Activated CD4-positive, alpha-beta memory T cell treated with anti-CD3 and anti-CD28 coated beads, Interleukin-2, amount 10 ng/mL, durations not matched to agents 7 days and 5 days (primary cell): Measurements from ENCODE around the gene SLCO6A1. TPM values are rescaled to one million over a fixed set of nuclear protein-coding genes. Genes with fewer than 3 reads are reported as not detected.

Source experiments
- CTCF ChIA-PET: fragments of 350-600 bp; sonication (Branson Sonifier 250); formaldehyde crosslinking; loops from one replicate; lab custom pipeline; 2021; ENCODE audit warnings: antibody characterized with exemption, inconsistent platforms; lab: Charles Lee
- POLR2A ChIA-PET: fragments of 350-600 bp; sonication (Branson Sonifier 250); formaldehyde crosslinking; loops from one replicate; lab custom pipeline; 2021; ENCODE audit warnings: antibody characterized with exemption; lab: Charles Lee
- DNase-seq: peaks from one replicate; pipeline ENCODE4 v3.0.0-alpha.2; 2020
- H3K27ac Mint-ChIP-seq: one replicate; pipeline ENCODE4 v1.8.0; 2021; ENCODE audit warnings: mild to moderate bottlenecking, mixed read lengths
- H3K27me3 Mint-ChIP-seq: one replicate; pipeline ENCODE4 v1.8.0; 2021; ENCODE audit warnings: mixed read lengths
- H3K36me3 Mint-ChIP-seq: one replicate; pipeline ENCODE4 v1.8.0; 2021; ENCODE audit warnings: low read depth, mixed read lengths
- H3K4me1 Mint-ChIP-seq: one replicate; pipeline ENCODE4 v1.8.0; 2021; ENCODE audit warnings: mixed read lengths
- H3K4me3 Mint-ChIP-seq: one replicate; pipeline ENCODE4 v1.8.0; 2021; ENCODE audit warnings: mild to moderate bottlenecking, mixed read lengths
- H3K9me3 Mint-ChIP-seq: one replicate; pipeline ENCODE4 v1.8.0; 2021; ENCODE audit warnings: mixed read lengths
- total RNA-seq, 2 experiments: library from RNA; stranded (reverse); gene quantifications; one replicate each; pipeline ENCODE4 v1.2.3, GENCODE V29; 2021

The SLCO6A1 gene, protein sequence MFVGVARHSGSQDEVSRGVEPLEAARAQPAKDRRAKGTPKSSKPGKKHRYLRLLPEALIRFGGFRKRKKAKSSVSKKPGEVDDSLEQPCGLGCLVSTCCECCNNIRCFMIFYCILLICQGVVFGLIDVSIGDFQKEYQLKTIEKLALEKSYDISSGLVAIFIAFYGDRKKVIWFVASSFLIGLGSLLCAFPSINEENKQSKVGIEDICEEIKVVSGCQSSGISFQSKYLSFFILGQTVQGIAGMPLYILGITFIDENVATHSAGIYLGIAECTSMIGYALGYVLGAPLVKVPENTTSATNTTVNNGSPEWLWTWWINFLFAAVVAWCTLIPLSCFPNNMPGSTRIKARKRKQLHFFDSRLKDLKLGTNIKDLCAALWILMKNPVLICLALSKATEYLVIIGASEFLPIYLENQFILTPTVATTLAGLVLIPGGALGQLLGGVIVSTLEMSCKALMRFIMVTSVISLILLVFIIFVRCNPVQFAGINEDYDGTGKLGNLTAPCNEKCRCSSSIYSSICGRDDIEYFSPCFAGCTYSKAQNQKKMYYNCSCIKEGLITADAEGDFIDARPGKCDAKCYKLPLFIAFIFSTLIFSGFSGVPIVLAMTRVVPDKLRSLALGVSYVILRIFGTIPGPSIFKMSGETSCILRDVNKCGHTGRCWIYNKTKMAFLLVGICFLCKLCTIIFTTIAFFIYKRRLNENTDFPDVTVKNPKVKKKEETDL
- not detected for total RNA-seq

DNA sequence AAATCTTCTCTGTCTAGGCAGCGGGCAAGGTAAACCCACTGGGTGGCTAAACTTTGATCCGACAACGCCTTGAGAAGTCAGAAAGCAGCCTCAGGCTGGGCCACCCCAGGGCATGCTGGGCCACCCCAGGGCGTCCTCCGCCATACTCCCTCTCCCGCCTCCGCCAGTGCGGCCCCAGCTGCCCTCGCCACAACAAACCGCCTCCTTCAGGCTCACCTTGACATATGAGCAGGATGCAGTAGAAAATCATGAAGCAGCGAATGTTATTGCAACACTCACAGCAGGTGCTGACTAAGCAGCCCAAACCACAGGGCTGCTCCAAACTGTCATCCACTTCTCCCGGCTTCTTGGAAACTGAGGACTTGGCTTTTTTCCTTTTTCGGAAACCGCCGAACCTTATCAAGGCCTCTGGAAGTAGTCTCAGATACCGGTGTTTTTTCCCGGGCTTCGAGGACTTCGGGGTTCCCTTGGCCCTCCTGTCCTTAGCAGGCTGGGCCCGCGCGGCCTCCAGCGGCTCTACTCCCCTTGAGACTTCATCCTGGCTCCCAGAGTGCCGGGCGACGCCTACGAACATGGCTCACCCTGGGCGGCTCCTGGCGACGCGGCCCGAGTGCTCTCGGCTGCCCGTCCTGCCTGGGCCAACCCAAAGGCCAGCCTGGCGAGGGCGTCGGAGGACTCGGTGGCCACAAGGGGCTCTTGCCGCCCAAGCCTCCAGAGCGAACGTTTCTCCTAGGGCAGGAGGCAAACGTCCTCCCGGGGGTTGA lies at the start of gene SLCO6A1:
SLCO6A1 (minus strand) TSS at position 731 of the 764 bp plus-strand sequence; CDS start at position 574, 157 bp downstream.
- Mint-ChIP-seq H3K4me1 (no peaks in the 10 kb centered on the region), H3K36me3 (no peaks in the 10 kb centered on the region), H3K4me3 (no peak within 1 kb of the TSS), H3K27ac (no peak within 1 kb of the TSS), H3K27me3 (no peaks in the 10 kb centered on the region), H3K9me3 (no peaks in the 10 kb centered on the region)
- no peak for DNase-seq
- ChIA-PET POLR2A (no interaction called here), CTCF (no interaction called here)

DNA sequence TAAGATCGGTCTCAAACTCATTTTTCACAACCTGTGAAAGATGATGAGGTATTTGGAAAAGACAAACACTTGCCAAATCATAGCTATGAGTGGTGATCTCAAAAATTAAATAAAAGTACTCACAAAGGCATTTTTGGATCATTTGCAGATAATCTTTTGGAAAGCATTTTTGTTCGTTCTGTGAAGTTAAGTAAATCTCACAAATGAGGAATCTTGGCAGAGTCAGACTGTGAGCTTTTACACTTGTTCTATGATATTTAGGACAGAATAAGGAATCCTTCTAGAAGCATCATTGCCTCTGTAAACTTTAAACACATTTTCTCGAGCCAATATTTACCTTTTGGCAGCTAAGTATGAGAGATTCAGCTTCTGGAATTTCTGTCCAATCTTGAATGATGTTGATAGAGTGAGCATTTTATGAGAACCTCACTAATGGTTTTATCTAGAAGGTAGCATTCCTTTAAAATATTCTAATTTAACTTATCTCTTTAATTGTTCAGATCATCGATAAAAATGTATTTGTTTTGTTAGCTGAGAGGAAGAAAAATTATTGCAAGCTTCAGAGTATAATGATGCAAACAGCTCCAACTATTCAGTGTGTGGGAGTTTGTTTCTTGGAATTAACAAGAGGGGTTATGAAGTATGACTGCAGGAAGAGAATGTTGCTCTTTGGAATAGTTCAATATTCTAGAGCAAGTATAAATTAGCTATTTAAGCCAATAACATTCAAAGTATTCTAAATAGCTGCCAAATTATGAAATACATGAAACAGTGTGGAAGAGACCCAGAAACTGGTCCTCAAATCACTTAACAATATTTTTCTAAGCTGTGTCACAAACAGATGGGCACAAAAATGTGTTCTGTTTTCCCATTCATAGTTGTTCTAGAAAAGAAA lies 48.6 kb upstream of the SLCO6A1 start:
- Mint-ChIP-seq H3K27me3 (peaks cover 6% of the 10 kb centered on the region), H3K9me3 (no peaks in the 10 kb centered on the region), H3K27ac (no peak overlapping the region), H3K4me1 (no peaks in the 10 kb centered on the region), H3K36me3 (no peaks in the 10 kb centered on the region), H3K4me3 (no peak overlapping the region)
- no peak for DNase-seq
- ChIA-PET POLR2A (no interaction called here), CTCF (interaction anchor here (0.7 kb wide), 2 partner anchors 119 to 157 kb away, joined by 3 to 4 read pairs; no protein-coding TSS in a partner anchor)

DNA sequence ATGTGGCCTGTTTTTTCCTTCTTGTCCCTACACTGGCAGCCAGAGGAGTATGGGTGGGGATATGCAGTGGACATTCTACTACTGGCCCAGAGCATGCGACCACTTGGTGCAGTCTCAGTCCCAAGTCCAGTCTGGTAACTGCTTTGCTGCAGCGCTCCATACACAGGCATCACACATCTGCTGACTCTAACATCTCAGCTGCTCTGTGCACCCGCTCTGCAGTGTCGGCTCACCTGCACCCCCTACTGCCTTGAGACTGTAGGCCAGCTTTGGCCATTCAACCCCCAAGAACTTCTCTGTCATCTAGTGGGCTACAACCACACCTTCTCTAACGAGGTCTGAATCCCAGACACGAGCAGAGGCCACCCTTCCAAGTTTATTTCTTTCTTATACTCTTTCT lies 46.4 kb upstream of the SLCO6A1 start:
- ChIA-PET POLR2A (no interaction called here), CTCF (interaction anchor here (1.1 kb wide), 1 partner anchor 15 kb away, joined by 3 read pairs; no protein-coding TSS in a partner anchor)
- H3K4me3 Mint-ChIP-seq: no peak overlapping the region

DNA sequence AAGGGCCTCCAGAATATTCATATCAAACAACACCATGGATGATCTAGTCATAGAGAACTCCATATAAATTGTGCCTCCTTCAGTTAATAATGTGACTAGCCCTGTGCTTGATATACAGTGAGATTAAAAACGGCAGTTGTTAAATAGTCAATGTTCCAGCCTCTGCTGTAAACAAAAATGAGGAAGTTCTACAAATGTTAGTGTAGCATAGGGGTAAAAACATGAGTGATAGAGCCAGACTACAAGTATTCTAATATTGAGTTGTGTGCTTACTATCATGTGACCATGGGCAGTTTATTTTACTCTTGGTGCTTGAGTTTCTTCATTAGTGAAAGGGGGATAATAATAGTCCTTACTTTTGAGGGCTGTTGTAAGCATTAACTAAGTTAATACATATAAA lies 43.3 kb upstream of the SLCO6A1 start:
- ChIA-PET POLR2A (no interaction called here), CTCF (no interaction called here)
- Mint-ChIP-seq H3K27me3 (peaks cover 6% of the 10 kb centered on the region), H3K4me3 (no peak overlapping the region), H3K9me3 (no peaks in the 10 kb centered on the region), H3K36me3 (no peaks in the 10 kb centered on the region), H3K27ac (no peak overlapping the region), H3K4me1 (no peaks in the 10 kb centered on the region)
- DNase-seq: no peak

More for the DNA sequence above, 46.4 kb upstream of the SLCO6A1 start:
- Mint-ChIP-seq H3K27me3 (peaks cover 2% of the 10 kb centered on the region), H3K4me1 (no peaks in the 10 kb centered on the region), H3K27ac (no peak overlapping the region), H3K9me3 (no peaks in the 10 kb centered on the region), H3K36me3 (no peaks in the 10 kb centered on the region)
- DNase-seq: no peak

DNA sequence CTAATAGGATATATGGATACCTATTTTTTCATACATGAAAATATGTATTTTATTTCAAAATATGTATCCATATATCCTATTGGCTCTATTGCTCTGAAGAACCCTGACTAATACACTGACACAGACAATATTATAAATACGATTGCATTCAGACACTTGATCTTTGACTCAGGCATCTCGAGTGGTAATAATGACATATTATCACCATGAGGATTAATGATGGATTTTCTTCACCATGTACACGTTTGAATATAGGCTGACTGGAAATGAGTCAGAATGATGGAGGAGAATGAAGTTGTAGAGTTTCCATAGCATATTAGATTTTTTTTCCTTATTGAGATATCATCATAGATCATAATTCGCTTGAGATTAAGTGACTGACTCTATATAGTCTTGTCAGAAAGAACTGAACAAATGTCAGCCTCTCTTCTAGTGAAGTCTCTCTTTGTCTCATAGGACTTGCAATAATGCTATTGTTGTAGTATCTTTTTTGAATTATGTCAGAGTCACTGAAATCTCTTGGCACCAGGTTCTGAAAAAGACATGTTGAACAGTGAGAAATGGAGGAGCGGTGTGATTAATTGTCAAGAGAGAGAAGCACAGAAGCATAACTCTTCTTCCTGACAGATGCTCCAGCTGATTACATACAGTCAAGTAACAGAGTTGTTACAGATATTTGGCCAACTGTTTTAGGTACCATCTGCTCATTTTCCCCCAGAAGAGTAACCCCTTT lies 41.4 kb upstream of the SLCO6A1 start:
- ChIA-PET POLR2A (no interaction called here), CTCF (no interaction called here)
- peaks cover 7% of the 10 kb centered on the region for H3K27me3 Mint-ChIP-seq
- no peaks in the 10 kb centered on the region for H3K4me1 Mint-ChIP-seq
- no peak for DNase-seq
- H3K4me3 Mint-ChIP-seq: no peak overlapping the region
- no peak overlapping the region for H3K27ac Mint-ChIP-seq
- no peaks in the 10 kb centered on the region for H3K9me3 Mint-ChIP-seq
- H3K36me3 Mint-ChIP-seq: no peaks in the 10 kb centered on the region

DNA sequence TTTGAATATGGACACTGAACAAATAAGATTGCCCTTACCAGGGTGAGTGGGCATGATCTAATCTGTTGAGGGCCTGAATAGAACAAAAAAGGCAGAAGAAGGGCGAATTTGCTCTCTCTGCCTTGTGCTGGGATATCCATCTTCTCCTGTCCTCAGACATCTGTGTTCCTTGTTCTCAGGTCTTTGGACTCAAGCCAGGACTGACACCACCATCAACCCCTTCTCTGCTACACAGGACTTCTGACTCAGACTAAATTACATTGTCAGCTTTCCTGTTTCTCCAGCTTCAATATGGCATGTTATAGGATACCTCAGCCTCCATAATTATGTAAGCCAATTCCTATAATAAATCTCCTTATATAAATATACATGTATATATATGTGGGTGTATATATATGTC lies 40.8 kb upstream of the SLCO6A1 start:
- CTCF ChIA-PET: no interaction called here

DNA sequence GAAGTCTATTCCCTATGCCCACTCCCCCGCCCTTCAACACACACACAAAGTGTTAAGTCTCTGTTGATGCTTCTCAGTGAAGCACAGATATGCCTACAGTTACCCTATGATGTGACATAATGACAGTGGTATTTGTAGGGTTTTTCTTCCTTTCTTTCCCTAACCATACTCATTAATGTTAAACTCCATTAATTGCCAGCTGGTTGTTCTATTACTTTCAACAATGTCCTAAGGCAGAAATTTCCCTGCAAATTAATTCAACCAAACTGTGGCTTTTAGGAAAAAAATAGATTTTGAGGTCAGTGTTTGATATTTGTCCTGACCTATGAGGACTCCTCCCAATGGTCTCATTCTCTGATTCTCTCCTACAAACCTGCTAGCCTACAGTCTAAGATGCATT lies 38.2 kb upstream of the SLCO6A1 start:
- no peak overlapping the region for H3K4me3 Mint-ChIP-seq
- H3K4me1 Mint-ChIP-seq: no peaks in the 10 kb centered on the region
- H3K9me3 Mint-ChIP-seq: no peaks in the 10 kb centered on the region
- no peaks in the 10 kb centered on the region for H3K36me3 Mint-ChIP-seq
- H3K27ac Mint-ChIP-seq: no peak overlapping the region
- CTCF ChIA-PET: no interaction called here
- POLR2A ChIA-PET: no interaction called here
- H3K27me3 Mint-ChIP-seq: peaks cover 7% of the 10 kb centered on the region
- no peak for DNase-seq

More for the DNA sequence above, 40.8 kb upstream of the SLCO6A1 start:
- Mint-ChIP-seq H3K27me3 (peaks cover 7% of the 10 kb centered on the region), H3K27ac (no peak overlapping the region), H3K4me1 (no peaks in the 10 kb centered on the region), H3K9me3 (no peaks in the 10 kb centered on the region), H3K4me3 (no peak overlapping the region), H3K36me3 (no peaks in the 10 kb centered on the region)
- POLR2A ChIA-PET: no interaction called here
- DNase-seq: no peak

DNA sequence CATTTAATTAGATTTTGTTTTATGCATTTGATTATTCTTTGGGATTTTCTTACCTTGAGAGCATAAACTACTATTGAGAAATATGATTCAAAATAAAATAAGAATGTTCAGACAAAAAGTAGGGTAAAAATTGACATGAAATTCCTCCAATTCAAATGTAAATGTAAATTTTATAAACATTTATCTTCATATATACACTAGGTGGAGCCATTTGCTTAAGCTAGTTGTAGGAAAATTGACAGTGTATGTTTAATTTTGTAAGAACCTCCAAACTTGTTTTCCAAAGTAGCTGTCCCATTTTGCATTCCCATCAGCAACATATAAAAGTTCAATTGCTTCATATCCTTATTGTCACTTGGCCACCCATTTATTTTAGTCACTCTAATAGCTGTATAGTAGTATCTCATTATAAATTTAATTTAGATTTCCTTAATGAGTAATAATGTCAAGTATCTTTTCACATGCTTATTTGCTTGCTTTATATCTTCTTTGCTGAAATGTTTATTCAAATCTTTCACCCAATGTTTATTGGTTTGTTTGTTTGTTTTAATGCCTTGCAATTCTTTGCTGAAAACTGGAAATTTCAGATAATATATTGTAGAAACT lies 37.6 kb upstream of the SLCO6A1 start:
- no peak overlapping the region for H3K4me3 Mint-ChIP-seq
- H3K9me3 Mint-ChIP-seq: no peaks in the 10 kb centered on the region
- no peak for DNase-seq
- H3K27me3 Mint-ChIP-seq: peaks cover 7% of the 10 kb centered on the region
- POLR2A ChIA-PET: no interaction called here
- H3K36me3 Mint-ChIP-seq: no peaks in the 10 kb centered on the region
- H3K4me1 Mint-ChIP-seq: no peaks in the 10 kb centered on the region
- CTCF ChIA-PET: interaction anchor here (1.0 kb wide), 1 partner anchor 15 kb away, joined by 3 read pairs; no protein-coding TSS in a partner anchor
- no peak overlapping the region for H3K27ac Mint-ChIP-seq

DNA sequence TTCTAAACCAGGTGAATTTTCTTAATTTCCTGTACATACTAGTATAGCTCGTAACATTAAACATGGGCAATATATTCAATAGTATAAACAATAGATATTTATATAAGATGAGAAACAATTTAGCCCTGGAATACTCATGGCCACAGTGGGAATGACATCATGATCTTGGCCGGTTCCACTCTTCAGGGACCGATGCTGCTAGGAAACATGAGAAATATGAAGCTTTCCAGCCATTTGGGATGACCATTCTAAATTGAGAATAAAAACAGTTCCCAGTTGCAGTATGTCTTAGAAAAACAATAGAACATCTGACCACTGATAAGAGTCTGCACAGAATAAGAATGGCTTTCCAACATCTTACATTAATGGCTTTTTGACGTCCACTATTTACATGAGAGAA lies 33.3 kb upstream of the SLCO6A1 start:
- no peaks in the 10 kb centered on the region for H3K9me3 Mint-ChIP-seq
- ChIA-PET POLR2A (no interaction called here), CTCF (no interaction called here)
- no peaks in the 10 kb centered on the region for H3K4me1 Mint-ChIP-seq
- DNase-seq: no peak
- no peak overlapping the region for H3K4me3 Mint-ChIP-seq
- H3K36me3 Mint-ChIP-seq: no peaks in the 10 kb centered on the region
- H3K27me3 Mint-ChIP-seq: peaks cover 9% of the 10 kb centered on the region
- H3K27ac Mint-ChIP-seq: no peak overlapping the region

DNA sequence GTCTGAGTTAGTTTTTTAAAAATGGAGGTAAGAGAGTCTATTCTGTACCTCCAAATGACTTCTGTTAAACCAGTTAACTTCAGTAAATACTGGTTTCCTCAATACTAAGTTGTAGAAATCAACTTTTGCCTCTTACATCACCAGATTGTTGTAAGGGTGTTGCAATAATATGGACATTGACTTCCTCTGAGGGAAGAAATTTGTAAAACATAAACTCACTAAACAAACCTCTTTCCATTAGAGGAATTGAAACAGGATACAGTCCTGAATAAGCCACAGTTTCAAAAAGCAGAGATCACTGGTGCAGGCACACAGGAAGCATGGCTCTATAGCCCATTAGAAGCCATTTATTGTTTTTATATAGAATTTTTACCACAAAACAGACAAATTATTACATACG lies 32.7 kb upstream of the SLCO6A1 start:
- no peaks in the 10 kb centered on the region for H3K36me3 Mint-ChIP-seq
- H3K27ac Mint-ChIP-seq: no peak overlapping the region
- no peaks in the 10 kb centered on the region for H3K9me3 Mint-ChIP-seq
- no peaks in the 10 kb centered on the region for H3K4me1 Mint-ChIP-seq
- H3K4me3 Mint-ChIP-seq: no peak overlapping the region
- peaks cover 7% of the 10 kb centered on the region for H3K27me3 Mint-ChIP-seq
- DNase-seq: no peak
- ChIA-PET CTCF (no interaction called here), POLR2A (no interaction called here)

DNA sequence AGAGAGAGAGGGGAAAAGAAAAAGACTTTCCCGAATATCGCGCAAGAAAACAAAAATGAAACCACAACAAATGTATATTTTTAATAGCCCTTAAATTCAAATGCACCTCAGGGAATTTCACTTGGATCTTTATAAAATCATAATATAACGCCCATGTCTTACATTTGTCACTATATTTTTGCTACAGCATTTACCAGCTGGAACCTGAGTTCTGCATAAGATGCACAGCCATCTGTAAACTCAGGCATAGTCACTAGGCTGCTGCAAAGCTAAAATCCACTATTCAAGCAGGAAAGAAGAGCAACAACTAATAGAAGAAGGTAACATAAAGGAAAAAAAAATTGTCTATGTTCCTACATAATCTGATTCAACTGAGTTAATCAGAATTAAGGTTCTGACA lies 30.6 kb upstream of the SLCO6A1 start:
- DNase-seq: no peak
- CTCF ChIA-PET: interaction anchor here (1.4 kb wide), 1 partner anchor 16 kb away, joined by 3 read pairs; no protein-coding TSS in a partner anchor
- Mint-ChIP-seq H3K4me1 (no peaks in the 10 kb centered on the region), H3K27me3 (peaks cover 8% of the 10 kb centered on the region), H3K4me3 (no peak overlapping the region), H3K27ac (no peak overlapping the region), H3K9me3 (peaks cover under 1% of the 10 kb centered on the region), H3K36me3 (no peaks in the 10 kb centered on the region)
- POLR2A ChIA-PET: no interaction called here
